ENCODE data around the gene HELZ.

- TF ChIP-seq POLR2A (IDR thresholded peaks at IDR 0.05) (no peak), CTCF (IDR thresholded peaks at IDR 0.05 in 8 of 11, conservative IDR thresholded peaks at IDR 0.05 in 3 of 11) (no peak), POLR2AphosphoS5 (IDR thresholded peaks at IDR 0.05) (no peak)
Measured at GRCh38 chr17:67285360-67285759, 40.4 kb upstream of the HELZ start.
